Tibial nerve (tissue), 3 donors: Measurements from ENCODE around the gene PTPRG.
"Not testable (repeated sequence)": the region's sequence is repeated elsewhere in the genome, so short reads cannot be mapped to it uniquely, and the experiment has no call there.

ENCODE experiments used
- POLR2A ChIP-seq, 2 donors: fragments of 450-650 bp; IDR thresholded peaks; one replicate each; pipeline ENCODE4 v1.6.1; 2017; ENCODE audit warnings: antibody characterized with exemption in 2 of 2, mild to moderate bottlenecking in 2 of 2, moderate library complexity in 2 of 2
- TF ChIP-seq, protein P1 (sequence below), 5 experiments: fragments of 200-600 bp in 3 of 5; fragments of 450-650 bp in 2 of 5; sonication (generic) in 3 of 5; IDR thresholded peaks; one replicate each; pipeline ENCODE4 v1.5.1; 2016 to 2019; ENCODE audit warnings: antibody characterized with exemption in 5 of 5, mild to moderate bottlenecking in 3 of 5, moderate library complexity in 2 of 5

GRCh38 chr3:61760783-61761182, 199.4 kb downstream of the PTPRG start:
- TF ChIP-seq POLR2A (IDR thresholded peaks at IDR 0.05), result not testable (repeated sequence)
- TF ChIP-seq, protein P1, sequence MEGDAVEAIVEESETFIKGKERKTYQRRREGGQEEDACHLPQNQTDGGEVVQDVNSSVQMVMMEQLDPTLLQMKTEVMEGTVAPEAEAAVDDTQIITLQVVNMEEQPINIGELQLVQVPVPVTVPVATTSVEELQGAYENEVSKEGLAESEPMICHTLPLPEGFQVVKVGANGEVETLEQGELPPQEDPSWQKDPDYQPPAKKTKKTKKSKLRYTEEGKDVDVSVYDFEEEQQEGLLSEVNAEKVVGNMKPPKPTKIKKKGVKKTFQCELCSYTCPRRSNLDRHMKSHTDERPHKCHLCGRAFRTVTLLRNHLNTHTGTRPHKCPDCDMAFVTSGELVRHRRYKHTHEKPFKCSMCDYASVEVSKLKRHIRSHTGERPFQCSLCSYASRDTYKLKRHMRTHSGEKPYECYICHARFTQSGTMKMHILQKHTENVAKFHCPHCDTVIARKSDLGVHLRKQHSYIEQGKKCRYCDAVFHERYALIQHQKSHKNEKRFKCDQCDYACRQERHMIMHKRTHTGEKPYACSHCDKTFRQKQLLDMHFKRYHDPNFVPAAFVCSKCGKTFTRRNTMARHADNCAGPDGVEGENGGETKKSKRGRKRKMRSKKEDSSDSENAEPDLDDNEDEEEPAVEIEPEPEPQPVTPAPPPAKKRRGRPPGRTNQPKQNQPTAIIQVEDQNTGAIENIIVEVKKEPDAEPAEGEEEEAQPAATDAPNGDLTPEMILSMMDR (IDR thresholded peaks at IDR 0.05), result not testable (repeated sequence)
